NB4 (cell line): ENCODE data around the gene CFAP65.

Source experiments
- CTCF ChIP-seq: IDR thresholded peaks from one replicate; pipeline ENCODE4 v1.5.1; 2012; ENCODE audit warnings: low read depth, low read length
- POLR2A ChIP-seq: IDR thresholded peaks from 2 replicates; pipeline ENCODE4 v1.6.1; 2011; ENCODE audit warnings: mild to moderate bottlenecking; ENCODE audit not compliant: insufficient read length; ENCODE audit errors: extremely low read depth

GRCh38 chr2:219029829-219030165 is 11.5 kb downstream of the CFAP65 start:
- TF ChIP-seq CTCF (peak; percentile 94), POLR2A (no peak)
